GM18508 (cell line): ENCODE data around the gene CHI3L1.

ENCODE experiments used
- ATAC-seq: cut with Tn5 transposase; IDR thresholded peaks from one replicate; pipeline ENCODE4 v1.9.1; 2021; ENCODE audit warnings: moderate number of reproducible peaks; ENCODE audit not compliant: insufficient read depth, unreplicated experiment

The CHI3L1 gene

DNA sequence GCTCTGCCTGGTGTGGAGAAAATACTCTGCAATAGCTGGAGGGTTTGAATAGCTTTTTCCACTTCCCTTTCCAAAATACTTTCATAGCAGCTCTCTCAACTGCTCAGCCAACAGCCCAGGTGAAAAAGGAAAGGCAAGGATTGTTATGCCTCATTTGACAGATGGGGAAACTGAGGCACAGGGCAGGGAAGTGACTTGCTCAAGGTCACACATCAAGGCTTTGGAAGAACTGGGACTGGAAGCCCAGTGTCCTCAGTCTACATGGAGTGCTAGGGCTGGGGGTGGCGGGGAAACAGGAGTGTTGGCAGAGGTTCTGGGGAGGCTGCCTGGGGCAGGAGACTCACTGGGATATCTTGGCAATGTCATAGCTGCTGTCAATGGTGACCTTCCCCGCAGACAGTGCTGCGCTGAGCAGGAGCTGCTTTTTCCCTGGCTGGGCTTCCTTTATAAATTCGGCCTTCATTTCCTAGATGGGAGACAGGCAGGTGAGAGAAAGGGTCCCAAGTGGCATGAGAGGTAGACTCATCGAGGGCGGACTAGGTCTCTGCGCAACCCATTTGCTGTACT lies 4.0 kb downstream of the CHI3L1 start:
- ATAC-seq: no peak

- no peak for ATAC-seq
Measured at GRCh38 chr1:203181586-203182386, 4.7 kb downstream of the CHI3L1 start.

- ATAC-seq: no peak
Measured at GRCh38 chr1:203180611-203181330, 5.7 kb downstream of the CHI3L1 start.

GRCh38 chr1:203179667-203180005 lies 6.9 kb downstream of the CHI3L1 start:
- no peak for ATAC-seq

DNA sequence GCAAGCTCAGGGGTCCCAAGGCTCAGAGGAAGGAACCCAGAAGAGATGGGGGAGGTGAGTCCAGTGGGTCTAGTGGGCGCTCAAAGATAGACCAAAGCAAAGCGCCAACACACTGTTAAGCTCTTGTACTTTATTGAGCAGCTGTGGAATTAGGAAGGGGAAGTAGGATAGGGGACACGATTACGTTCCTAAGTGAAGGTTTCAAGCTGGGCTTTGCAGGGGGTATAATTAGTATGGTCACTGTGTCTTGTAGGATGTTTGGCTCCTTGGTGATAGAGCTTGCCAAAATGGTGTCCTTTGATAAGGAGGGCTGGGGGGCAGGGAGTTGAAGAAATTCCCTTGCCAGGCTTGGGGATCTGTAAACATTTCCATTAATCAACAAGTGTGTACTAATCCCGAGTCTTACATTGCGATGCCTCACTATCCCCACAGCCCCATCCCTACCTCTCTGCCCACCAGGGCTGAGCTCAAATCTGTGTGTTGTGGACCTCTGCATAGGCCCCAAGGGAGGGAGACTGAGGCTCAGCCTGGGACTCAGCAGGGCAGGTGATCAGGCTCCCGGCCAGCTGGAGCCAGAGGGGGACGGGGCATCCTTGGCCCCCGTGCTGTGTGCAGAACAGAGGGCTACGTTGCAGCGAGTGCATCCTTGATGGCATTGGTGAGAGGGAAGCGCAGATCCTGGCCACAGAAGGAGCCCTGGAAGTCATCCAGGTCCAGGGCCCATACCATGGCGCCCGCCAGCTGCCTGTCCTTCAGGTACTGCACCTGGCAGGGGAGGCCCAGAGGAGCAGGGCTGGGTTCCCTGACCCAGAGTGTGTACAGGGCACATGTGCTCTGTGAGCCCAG lies 7.5 kb downstream of the CHI3L1 start:
- ATAC-seq: no peak

GRCh38 chr1:203178083-203178482 lies 8.4 kb downstream of the CHI3L1 start:
- no peak for ATAC-seq

- ATAC-seq: no peak
Measured at GRCh38 chr1:203177470-203178039, 8.9 kb downstream of the CHI3L1 start.

GRCh38 chr1:203177036-203177405 lies 9.5 kb downstream of the CHI3L1 start:
- ATAC-seq: no peak

DNA sequence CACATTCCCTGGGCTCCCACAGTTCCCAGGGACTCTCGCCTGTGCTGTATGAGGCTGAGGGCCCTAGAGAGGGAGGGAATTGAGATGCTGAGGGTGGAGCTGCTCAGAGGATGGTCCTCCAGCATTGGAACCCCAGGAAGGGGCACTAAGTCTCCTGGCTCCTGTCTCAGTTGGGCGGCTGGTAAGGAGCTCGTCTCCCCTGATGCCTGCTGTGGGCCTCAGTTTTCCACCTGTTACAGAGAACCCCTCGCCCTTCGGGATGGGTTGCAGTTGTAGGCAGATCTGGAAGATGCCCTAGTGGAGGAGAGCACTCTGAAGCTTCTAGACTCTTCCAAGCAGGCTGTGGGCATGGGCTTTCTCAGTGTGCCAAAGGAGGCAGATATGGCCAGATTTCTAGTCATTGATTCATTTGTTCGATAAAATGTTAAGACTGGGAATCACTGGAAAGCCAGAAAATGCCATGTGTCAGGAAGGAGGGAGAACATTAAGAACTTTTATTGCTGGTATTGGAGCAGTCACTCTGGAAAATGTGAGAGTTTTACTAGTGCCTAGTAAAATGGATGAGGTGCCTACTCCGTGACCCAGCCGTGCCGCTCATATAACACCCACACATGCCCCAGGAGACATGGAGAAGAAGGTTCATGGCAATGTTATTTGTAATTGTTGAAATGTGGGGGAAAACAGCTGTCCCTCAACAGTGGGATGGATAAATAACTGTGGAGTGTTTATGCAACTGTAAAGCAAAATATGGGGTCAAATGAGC lies 10.1 kb downstream of the CHI3L1 start:
- ATAC-seq: no peak

- no peak for ATAC-seq
Measured at GRCh38 chr1:203175827-203176241, 10.7 kb downstream of the CHI3L1 start.

- ATAC-seq: no peak
Measured at GRCh38 chr1:203175237-203175826, 11.2 kb downstream of the CHI3L1 start, which contains the start of gene MYBPH. Gene MYBPH, minus strand, starts transcription at chr1:203175826. Its CDS starts 71 bp downstream, at chr1:203175755.

- ATAC-seq: no peak
Measured at GRCh38 chr1:203174324-203174985, 12.0 kb downstream of the CHI3L1 start.

DNA sequence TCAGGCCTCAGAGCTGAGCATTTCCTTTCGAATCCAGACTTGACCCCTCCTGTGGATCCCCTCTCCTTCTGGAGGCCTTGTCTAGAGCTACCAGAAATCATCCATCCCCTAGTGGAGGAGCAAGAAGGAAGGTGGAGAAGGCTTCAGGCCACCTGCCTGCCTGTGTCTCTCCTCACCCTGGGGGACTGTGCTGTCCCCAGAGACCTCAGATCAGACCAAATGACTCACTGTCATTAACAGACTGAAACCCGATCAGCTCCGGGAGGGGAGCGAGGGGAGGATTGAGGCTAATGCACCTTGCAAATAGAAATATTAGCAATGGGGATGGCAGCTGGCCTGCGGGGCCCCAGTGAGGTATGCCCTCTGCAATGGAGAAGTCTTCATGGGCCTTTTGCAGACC lies 12.9 kb downstream of the CHI3L1 start:
- peak; percentile 75 for ATAC-seq

DNA sequence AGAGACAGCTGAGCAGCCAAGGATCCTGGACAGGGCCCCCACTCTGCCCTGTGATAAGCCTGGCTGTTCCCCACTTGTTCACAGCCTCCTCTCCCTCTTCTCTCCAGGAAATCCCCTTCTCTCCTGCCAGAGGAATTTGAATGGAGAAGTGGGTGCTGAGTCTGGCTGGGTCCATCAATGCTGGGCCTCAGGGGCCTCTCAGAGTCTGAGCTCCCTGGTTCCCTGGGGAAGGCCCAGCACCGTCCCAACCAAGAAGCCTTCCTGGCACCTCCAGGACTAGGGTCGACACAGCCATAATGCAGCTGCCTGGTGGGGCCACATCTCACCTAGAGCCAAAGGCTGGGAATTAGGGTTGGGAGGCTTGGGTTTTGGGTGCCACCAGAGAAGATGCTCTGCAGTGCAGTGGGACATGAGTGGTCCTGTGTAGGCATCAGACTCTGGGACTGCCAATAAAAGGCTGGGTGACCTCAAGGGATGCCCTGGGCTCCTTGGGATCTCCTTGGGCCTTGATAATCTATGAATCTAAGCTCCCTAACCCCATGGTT lies 13.4 kb downstream of the CHI3L1 start:
- ATAC-seq: no peak

DNA sequence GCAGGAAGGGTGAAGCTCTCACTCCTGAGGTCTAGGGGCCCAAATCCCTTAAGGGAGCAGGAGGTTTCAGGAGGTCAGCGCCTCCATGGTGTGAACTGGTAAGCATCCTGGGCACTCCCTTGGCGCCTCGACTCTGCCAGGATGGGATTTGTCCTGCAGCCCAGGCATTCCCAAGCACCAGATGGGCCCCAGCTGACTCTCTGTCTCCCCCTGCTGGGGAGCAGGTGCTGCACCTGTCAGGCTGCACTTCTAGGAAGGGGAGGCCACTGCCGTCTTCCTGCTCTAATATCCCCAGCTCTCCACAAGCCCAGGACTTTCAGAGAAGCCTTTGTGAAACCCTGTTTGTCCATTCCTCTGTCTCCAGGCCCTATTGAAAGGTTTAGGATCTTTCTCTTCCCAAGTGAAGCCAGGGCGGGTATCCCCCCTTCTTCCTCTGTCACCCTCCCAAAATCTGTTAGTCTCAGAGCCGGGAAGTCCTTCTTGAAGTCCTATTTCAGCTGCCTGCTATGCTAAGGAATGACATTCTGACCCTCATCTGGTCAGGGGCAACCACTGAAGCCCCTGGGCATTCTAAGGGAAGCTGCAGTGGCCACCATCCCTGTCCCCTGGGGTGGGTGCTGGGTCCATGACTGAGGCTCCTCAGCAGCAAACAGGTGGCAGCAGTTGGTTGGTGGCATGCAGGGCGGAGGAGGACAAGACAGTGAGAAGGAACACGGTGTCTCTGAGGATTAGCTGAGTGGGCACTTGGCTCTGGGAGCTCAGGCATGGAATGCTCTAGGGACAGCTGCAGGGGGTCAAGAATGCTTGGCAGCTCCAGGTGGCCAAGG lies 14.1 kb downstream of the CHI3L1 start:
- ATAC-seq: no peak

- ATAC-seq: no peak
Measured at GRCh38 chr1:203171341-203172183, 14.9 kb downstream of the CHI3L1 start.
